WTC11 (cell line): Measurements from ENCODE around the gene MIA2.
"Not testable (repeated sequence)": the region's sequence is repeated elsewhere in the genome, so short reads cannot be mapped to it uniquely, and the experiment has no call there.

Experiments used
- CBFB ChIP-seq: sonication (generic); formaldehyde crosslinking; IDR thresholded peaks from 2 replicates; pipeline ENCODE4 v1.8.1; 2022; ENCODE audit warnings: mild to moderate bottlenecking, low read depth, missing genetic modification reagents
- CREB1 ChIP-seq: sonication (generic); formaldehyde crosslinking; IDR thresholded peaks from 2 replicates; pipeline ENCODE4 v1.8.0; 2023; ENCODE audit warnings: mild to moderate bottlenecking, missing genetic modification reagents
- ESRRA ChIP-seq: sonication (generic); formaldehyde crosslinking; IDR thresholded peaks from 2 replicates; pipeline ENCODE4 v1.8.1; 2022; ENCODE audit warnings: mild to moderate bottlenecking, missing genetic modification reagents, borderline replicate concordance
- ETV6 ChIP-seq: sonication (generic); formaldehyde crosslinking; IDR thresholded peaks from 2 replicates; pipeline ENCODE4 v1.8.1; 2022; ENCODE audit warnings: mild to moderate bottlenecking, missing genetic modification reagents
- FOXK1 ChIP-seq: sonication (generic); formaldehyde crosslinking; IDR thresholded peaks from 2 replicates; pipeline ENCODE4 v1.8.0; 2022; ENCODE audit warnings: mild to moderate bottlenecking, moderate library complexity, missing genetic modification reagents
- NR3C1 ChIP-seq: sonication (generic); formaldehyde crosslinking; conservative IDR thresholded peaks from 2 replicates; pipeline ENCODE4 v1.8.1; 2023; ENCODE audit warnings: low read depth, mild to moderate bottlenecking, missing genetic modification reagents
- TEAD4 ChIP-seq: sonication (generic); formaldehyde crosslinking; IDR thresholded peaks from 2 replicates; pipeline ENCODE4 v1.8.0; 2022; ENCODE audit warnings: mild to moderate bottlenecking, missing genetic modification reagents
- ZNF121 ChIP-seq: sonication (generic); formaldehyde crosslinking; IDR thresholded peaks from 2 replicates; pipeline ENCODE4 v1.8.0; 2023; ENCODE audit warnings: missing genetic modification reagents
- ZNF281 ChIP-seq: sonication (generic); formaldehyde crosslinking; IDR thresholded peaks from 2 replicates; pipeline ENCODE4 v1.8.0; 2023; ENCODE audit warnings: mild to moderate bottlenecking, missing genetic modification reagents
- TF ChIP-seq, protein P1 (sequence below): fragments of 200-600 bp; IDR thresholded peaks from 2 replicates; pipeline ENCODE4 v1.8.0; 2022; ENCODE audit warnings: antibody characterized with exemption
- TF ChIP-seq, protein P2 (sequence below): sonication (generic); formaldehyde crosslinking; IDR thresholded peaks from 2 replicates; pipeline ENCODE4 v1.8.0; 2022; ENCODE audit warnings: mild to moderate bottlenecking, missing genetic modification reagents

- TF ChIP-seq, protein P1, sequence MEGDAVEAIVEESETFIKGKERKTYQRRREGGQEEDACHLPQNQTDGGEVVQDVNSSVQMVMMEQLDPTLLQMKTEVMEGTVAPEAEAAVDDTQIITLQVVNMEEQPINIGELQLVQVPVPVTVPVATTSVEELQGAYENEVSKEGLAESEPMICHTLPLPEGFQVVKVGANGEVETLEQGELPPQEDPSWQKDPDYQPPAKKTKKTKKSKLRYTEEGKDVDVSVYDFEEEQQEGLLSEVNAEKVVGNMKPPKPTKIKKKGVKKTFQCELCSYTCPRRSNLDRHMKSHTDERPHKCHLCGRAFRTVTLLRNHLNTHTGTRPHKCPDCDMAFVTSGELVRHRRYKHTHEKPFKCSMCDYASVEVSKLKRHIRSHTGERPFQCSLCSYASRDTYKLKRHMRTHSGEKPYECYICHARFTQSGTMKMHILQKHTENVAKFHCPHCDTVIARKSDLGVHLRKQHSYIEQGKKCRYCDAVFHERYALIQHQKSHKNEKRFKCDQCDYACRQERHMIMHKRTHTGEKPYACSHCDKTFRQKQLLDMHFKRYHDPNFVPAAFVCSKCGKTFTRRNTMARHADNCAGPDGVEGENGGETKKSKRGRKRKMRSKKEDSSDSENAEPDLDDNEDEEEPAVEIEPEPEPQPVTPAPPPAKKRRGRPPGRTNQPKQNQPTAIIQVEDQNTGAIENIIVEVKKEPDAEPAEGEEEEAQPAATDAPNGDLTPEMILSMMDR = not testable (repeated sequence)
- not testable (repeated sequence) for TF ChIP-seq CBFB; ZNF281 (CRISPR knock-in tag); ESRRA; TEAD4 (CRISPR knock-in tag); FOXK1; NR3C1 (CRISPR knock-in tag); ETV6 (CRISPR knock-in tag); CREB1 (CRISPR knock-in tag); ZNF121
- TF ChIP-seq, protein P2, sequence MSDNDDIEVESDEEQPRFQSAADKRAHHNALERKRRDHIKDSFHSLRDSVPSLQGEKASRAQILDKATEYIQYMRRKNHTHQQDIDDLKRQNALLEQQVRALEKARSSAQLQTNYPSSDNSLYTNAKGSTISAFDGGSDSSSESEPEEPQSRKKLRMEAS (CRISPR knock-in tag) = not testable (repeated sequence)
These were observed 107.4 kb downstream of the MIA2 start for GRCh38 chr14:39341126-39341525.
